ENCODE measurements around the gene FASTKD2.

GRCh38 chr2:206799083-206799482 lies 33.7 kb downstream of the FASTKD2 start:
- no peak for TF ChIP-seq EZH2 (IDR thresholded peaks at IDR 0.05; ENCODE audit: borderline replicate concordance, low read length)
- TF ChIP-seq CTCF (IDR thresholded peaks at IDR 0.05; ENCODE audit: low read length): no peak

All from OCI-LY1 (cell line).